Measurements from ENCODE around the gene HCK.

HCK gene

GRCh38 chr20:32052090-32052777, at the start of gene HCK:
Gene HCK, plus strand, starts transcription at chr20:32052242.
- DNase-seq (ENCODE audit: low spot score): no peak

DNA sequence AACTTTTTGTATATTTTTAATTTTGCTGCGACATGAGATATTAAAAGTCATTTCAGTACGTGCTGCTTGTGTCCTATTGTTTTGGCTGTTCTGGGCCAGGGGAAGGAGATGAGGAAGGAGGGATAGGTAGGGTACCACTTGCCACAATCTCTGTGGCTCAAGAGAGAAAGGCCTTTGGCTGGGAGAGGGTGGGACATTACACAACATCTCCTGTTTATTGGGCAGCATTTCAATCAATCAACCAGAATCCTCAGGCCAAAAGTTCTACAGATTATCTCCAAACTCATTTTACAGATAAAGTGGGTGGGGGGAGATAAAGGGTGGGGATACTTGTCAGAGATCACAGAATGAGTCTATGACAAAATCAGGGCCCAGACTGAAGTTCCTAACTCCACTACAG, 48.7 kb upstream of the HCK start:
- no peak for DNase-seq (ENCODE audit: low spot score)

GRCh38 chr20:32004963-32005362, 47.1 kb upstream of the HCK start:
- DNase-seq (ENCODE audit: low spot score): no peak

- no peak for DNase-seq (ENCODE audit: low spot score)
Observed at GRCh38 chr20:32006053-32006452, 46.0 kb upstream of the HCK start.

DNA sequence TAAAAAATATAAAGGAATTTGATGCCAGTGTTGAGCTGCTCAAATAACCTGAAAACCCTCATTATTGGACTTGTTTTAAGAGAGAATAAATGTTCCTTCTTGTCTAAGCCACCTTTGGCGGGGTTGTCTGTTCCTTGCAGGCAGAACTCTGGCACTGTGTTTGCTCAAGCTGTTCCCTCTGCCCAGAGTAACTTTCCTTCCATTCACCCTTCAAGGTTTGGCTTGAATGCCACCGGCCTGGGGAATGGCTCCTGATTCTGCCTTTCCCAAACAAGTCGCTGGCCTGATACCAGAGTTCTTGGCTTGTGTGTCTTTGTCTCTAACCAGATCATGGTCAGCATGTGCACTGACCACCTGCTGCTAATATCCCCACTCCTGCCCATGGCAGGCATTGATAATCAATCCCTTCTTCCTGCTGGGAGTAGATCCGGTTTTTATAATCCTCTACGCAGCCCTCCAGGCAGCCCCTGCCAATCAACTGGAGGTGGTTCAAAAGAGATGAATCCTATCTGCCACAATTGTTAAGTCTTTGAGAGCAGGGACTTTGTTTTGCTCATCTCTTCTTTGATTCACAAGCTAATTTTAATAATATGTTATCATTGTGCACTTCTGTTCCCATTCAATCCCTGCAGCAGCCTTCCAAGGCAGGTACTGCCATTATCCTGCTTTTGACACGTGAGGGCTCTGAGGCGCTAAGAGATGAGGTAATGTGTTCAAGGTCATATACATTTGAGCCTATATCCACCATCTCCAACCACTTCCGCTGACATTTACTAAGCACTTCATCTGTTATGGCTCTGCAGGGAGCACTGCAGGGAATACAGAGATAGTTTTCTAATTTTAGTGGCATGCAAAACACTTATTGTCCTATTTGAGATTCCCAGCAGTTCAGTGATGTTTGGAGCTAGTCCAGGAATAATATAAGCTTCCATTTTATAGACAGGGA, 44.9 kb upstream of the HCK start:
- DNase-seq (ENCODE audit: low spot score): no peak

DNA sequence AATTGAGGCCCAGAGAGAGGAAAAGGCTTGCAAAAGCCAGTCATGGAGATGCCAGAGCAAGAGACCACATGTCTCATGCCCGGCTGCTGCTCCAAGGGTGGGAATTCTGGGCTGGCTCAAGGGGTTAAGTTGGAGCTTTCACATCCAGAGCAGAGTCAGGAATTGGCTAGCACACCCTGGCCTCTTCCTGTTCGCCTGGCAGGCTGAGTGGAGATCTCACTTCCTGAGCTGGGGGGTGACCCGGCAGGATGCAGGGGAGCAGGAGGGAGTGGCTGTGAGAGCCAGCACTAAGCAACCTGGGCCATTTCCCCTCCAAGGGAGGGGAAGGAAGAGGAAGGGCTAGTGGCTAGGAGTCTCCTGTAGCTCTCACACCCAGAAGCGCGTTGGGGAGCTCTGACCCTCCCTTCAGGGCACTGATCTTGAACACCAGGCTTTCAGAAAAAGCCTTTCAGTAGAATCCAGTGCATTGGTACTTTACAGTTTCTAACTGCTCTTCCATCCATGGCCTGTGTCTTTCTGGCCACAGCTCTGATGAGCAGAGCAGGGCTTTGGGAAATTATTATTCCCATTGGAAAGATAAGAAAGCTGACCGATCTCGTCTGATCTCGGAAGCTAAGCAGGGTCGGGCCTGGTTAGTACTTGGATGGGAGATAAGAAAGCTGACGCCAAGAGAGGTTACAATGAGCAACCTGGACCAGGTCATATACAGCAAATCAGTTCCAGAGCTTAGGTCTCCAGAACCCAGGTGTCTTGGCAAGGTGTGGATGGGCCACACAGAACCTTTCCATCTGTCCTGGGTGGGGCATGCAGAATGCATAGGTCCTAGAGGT, 44.0 kb upstream of the HCK start:
- DNase-seq (ENCODE audit: low spot score): no peak

GRCh38 chr20:32009564-32009963, 42.5 kb upstream of the HCK start:
- DNase-seq (ENCODE audit: low spot score): no peak

DNA sequence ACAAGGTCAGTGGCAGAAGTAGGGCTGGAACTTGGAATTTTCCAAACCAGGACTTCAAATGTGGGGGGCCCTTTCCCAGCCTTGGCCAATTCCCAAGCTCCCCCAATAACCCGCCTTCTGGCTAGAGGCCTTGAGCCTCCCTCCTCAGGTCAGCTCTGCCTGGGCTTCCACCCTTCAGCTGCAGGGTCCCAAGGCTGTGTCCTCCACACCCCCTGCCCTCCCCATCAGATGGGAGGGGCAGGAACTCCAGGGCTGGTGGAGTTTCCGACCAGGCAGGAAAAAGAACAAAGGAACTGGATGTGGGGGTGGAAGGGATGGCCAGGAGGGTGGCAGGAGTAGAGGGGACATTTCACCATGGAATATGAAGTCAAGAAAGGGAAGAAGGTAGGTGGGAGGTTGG, 41.9 kb upstream of the HCK start, which contains the start of gene CCM2L:
CCM2L (plus strand) TSS at position 338 of the 400 bp plus-strand sequence; CDS start at position 355, 17 bp downstream.
- no peak for DNase-seq (ENCODE audit: low spot score)

GRCh38 chr20:32010666-32011065, 41.4 kb upstream of the HCK start:
- no peak for DNase-seq (ENCODE audit: low spot score)

- no peak for DNase-seq (ENCODE audit: low spot score)
Observed at GRCh38 chr20:32012159-32012688, 39.8 kb upstream of the HCK start.

DNA sequence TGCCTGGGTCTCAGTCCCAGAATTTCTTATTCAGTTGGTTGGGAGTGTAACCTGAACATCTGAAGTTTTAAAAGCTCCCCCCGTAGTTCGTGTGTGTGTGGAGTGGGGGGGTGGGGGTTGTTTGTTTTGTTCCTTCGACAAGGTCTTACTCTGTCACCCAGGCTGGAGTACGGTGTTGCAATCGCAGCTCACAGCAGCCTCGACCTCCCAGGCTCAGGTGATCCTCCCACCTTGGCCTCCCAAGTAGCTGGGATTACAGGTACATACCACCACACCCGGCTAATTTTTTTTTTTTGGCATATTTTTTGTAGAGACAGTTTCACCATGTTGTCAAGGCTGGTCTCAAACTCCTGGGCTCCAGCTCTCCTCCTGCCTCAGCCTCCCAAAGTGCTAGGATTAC, 38.7 kb upstream of the HCK start:
- DNase-seq (ENCODE audit: low spot score): no peak

DNA sequence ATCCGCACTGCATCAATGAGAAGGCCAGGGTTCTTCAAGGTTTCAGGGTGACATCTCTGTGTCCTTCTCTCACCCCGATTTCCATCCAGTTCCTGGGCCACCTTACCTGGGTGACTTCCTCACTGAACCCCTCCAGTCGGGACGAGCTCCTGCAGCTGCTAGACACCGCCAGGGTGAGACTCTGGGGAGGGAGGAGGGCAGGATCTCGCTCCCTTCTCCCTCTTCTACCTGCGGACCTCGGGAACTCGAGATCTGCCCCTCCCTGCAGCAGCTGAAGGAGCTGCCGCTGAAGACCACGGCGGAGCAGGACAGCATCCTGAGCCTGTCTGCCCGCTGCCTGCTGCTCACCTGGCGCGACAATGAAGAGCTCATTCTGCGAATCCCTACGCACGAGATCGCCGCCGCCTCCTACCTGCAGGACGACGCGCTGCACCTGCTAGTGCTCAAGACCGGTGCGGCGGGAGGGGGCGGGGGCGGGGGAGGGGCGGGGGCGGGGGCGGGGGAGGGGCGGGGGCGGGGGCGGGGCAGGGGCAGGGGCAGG, 34.3 kb upstream of the HCK start:
- DNase-seq (ENCODE audit: low spot score): peak; percentile 43

- peak; percentile 17 for DNase-seq (ENCODE audit: low spot score)
Observed at GRCh38 chr20:32018269-32019155, 33.5 kb upstream of the HCK start.

DNA sequence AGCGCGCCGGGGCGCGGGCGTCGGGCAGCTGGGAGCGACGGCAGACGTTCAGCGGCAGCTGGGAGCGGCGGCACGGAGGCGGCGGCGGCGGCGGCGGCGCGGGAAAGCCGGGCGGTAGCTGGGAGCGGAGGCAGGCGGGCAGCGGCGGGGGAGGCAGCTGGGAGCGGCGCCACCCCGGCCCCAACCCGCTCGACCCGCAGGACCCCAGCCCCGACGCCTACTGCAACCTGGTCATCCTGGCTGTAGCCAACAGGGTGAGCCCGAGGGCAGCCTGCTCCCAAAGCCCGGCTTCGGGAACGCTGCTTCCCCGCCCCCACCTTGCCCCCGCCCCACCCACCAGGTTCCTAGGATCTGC, 32.9 kb upstream of the HCK start:
- DNase-seq (ENCODE audit: low spot score): no peak

DNA sequence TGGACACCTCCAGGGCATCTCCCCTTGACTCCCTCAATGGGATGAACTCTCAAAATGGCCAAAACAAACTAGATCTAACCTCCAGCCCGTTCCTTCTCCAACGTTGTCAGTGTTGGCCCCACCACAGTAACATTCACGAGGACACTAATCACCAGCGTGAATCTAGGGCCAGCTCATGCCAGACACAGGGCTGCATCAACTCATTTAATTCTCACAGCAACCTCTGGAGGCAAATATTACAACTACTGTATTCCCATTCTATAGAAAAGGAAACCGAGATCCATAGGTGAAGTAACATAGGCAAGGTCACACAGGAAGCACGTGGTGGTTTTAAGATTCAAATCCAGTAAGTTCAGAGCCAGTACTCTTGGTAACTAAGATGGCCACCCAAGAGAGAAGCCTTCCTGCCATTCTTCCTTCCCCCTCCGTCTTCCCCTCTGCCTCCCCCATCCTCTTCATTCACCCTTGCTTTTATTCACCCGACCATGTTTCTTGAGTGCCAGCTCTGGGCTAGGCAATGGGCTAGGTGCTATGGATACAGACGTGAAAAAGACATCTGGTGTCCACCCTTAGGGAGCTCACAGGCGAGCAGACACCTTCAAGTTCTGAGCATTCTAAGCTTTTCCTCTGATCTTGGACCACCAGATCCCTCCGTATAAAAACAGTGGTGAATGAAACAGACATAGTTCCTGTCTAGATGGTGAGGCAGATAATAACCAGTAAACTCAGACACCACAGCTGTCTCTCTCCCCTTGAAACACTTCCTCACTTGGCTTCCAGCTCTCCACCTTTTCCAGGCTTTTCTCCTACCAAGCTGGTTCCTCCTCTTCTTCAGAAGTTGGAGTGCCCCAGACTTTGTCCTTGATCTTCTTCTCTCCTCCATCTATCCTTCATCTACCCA, 32.2 kb upstream of the HCK start:
- DNase-seq (ENCODE audit: low spot score): no peak

GRCh38 chr20:32021091-32021490, 31.0 kb upstream of the HCK start:
- no peak for DNase-seq (ENCODE audit: low spot score)

- no peak for DNase-seq (ENCODE audit: low spot score)
Observed at GRCh38 chr20:32024683-32025295, 27.3 kb upstream of the HCK start.

GRCh38 chr20:32027643-32028042, 24.4 kb upstream of the HCK start:
- DNase-seq (ENCODE audit: low spot score): no peak

DNA sequence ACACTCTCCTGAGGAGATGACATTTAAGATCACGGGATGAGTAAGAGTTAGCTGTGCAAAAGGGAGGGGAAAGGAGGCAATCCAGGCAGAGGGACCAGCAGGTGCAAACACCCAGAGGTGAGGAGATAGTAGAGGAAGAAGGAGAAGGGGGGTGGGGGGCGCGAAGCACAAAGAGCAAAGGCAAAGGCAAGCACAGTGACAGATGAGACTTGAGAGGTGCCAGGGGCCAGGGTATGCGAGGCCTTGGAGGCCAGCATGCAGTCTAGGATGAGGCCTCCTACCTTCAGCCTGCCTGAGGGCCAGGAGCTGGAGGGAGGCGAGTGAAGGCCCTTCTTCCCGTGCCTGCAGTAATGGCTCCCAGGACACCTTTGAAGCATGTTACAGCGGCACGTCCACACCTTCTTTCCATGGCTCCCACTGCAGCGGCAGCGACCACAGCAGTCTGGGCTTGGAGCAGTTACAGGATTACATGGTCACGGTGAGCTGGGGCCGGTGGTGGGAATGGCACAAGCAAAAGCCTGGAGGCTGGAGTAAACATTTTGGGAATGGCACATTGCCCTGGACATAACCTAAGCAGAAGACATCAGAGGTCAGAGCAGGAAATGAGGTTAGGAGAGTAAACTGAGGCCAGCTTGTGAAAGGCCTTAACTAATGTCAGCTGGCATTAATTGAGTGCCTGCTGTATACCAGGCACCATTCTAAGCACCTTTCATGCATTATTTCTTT, 23.2 kb upstream of the HCK start:
- no peak for DNase-seq (ENCODE audit: low spot score)
